Uterus (tissue), 4 donors: ENCODE results near the gene RECQL. TPM values are rescaled to one million over a fixed set of nuclear protein-coding genes. Genes with fewer than 3 reads are reported as not detected.

Experiments
- DNase-seq, 2 donors: peaks; one replicate each; pipeline ENCODE4 v3.0.0-alpha.2; 2019 to 2020
- H3K27ac ChIP-seq, 2 donors: fragments of 200-600 bp; sonication (generic); 1 replicate in 1 of 2; 2 replicates in 1 of 2; pipeline ENCODE4 v1.5.1; 2016 to 2018
- H3K27me3 ChIP-seq, 2 donors: fragments of 200-600 bp; sonication (generic); one replicate each; pipeline ENCODE4 v1.5.1; 2018 to 2019; ENCODE audit warnings: control low read depth in 1 of 2
- H3K36me3 ChIP-seq, 2 donors: fragments of 200-600 bp; sonication (generic); one replicate each; pipeline ENCODE4 v1.5.1; 2019; ENCODE audit warnings: control low read depth in 1 of 2
- H3K4me1 ChIP-seq, 2 donors: fragments of 200-600 bp; sonication (generic); one replicate each; pipeline ENCODE4 v1.5.1; 2018 to 2019; ENCODE audit warnings: control low read depth in 1 of 2
- H3K4me3 ChIP-seq, 2 donors: fragments of 200-600 bp; sonication (generic); 1 replicate in 1 of 2; 2 replicates in 1 of 2; pipeline ENCODE4 v1.5.1; 2018 to 2019; ENCODE audit warnings: mild to moderate bottlenecking in 1 of 2
- H3K9me3 ChIP-seq, 2 donors: fragments of 200-600 bp; sonication (generic); one replicate each; pipeline ENCODE4 v1.5.1; 2019; ENCODE audit warnings: control low read depth in 1 of 2
- POLR2A ChIP-seq, 2 donors: fragments of 450-650 bp; IDR thresholded peaks; one replicate each; pipeline ENCODE4 v1.6.1; 2016; ENCODE audit warnings: antibody characterized with exemption in 2 of 2, mild to moderate bottlenecking in 1 of 2, moderate library complexity in 1 of 2
- intact Hi-C: fragments of 100-400 bp; cut with DNase I; formaldehyde crosslinking; loops from one replicate; pipeline ENCODE4 v1.15.1; 2023; ENCODE audit warnings: low total_unique reads
- total RNA-seq, 4 donors: library from RNA; depleted of rRNA in 3 of 4; stranded (reverse); fragments of >200 nt in 3 of 4; gene quantifications; one replicate each; pipeline versions ENCODE4 v1.1.0 to v1.2.4, GENCODE V29; 2014 to 2023
- TF ChIP-seq, protein P1 (sequence below), 4 experiments: fragments of 200-600 bp in 2 of 4; fragments of 450-650 bp in 2 of 4; sonication (generic) in 2 of 4; IDR thresholded peaks; one replicate each; pipeline ENCODE4 v1.5.1; 2016 to 2019; ENCODE audit warnings: antibody characterized with exemption in 4 of 4, mild to moderate bottlenecking in 2 of 4, moderate library complexity in 1 of 4
- donor health status: DM: yes; HTN: yes; CAD: no.

RECQL gene
- total RNA-seq, 4 donors from 2014 or later, result 15.4 to 99.0 (median 24.3) TPM

DNA sequence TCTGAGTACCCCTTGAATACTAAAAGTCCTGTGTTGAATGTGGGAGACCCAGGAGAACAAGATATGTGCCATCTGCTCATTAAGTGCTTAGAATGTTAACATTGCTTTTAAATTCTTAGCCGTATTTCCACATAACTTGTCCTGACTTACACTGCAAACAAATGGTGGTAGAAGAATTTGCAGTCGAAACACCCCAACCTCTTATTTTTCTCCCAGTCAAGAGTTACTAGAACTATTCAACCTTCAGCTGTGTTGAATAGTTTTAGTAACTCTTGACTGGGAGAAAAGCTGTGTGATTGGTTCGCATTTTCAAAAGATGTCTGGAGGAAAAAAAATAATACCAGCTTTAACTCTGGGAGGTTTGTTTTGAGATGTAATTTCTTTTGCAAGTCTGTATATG, 17.0 kb upstream of the RECQL start:
- Histone ChIP-seq H3K36me3 (no peaks in the 10 kb centered on the region), H3K27me3 (no peaks in the 10 kb centered on the region), H3K4me3 (no peak overlapping the region), H3K4me1 (no peaks in the 10 kb centered on the region), H3K9me3 (no peaks in the 10 kb centered on the region), H3K27ac (no peak overlapping the region)
- no peak for DNase-seq
- TF ChIP-seq, protein P1, sequence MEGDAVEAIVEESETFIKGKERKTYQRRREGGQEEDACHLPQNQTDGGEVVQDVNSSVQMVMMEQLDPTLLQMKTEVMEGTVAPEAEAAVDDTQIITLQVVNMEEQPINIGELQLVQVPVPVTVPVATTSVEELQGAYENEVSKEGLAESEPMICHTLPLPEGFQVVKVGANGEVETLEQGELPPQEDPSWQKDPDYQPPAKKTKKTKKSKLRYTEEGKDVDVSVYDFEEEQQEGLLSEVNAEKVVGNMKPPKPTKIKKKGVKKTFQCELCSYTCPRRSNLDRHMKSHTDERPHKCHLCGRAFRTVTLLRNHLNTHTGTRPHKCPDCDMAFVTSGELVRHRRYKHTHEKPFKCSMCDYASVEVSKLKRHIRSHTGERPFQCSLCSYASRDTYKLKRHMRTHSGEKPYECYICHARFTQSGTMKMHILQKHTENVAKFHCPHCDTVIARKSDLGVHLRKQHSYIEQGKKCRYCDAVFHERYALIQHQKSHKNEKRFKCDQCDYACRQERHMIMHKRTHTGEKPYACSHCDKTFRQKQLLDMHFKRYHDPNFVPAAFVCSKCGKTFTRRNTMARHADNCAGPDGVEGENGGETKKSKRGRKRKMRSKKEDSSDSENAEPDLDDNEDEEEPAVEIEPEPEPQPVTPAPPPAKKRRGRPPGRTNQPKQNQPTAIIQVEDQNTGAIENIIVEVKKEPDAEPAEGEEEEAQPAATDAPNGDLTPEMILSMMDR (IDR thresholded peaks at IDR 0.05), result no peak
- no peak for TF ChIP-seq POLR2A (IDR thresholded peaks at IDR 0.05)
- intact Hi-C loops, result no loop called here

DNA sequence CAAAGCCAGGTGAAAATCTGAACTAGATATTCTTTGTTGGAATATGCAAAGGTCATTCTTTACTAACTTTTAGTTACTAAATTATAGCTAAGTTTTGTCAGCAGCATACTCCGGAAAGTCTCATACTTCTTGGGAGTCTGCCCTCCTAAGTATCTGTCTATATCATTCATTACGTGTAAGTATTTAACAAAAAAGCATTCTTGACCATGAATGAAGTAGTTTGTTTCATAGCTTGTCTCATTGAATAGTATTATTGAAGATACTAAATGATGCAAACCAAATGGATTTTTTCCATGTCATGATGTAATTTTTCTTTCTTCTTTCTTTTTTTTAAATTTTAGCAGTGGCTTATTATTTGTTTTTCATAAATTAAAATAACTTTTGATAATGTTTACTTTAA, 14.8 kb upstream of the RECQL start:
- Histone ChIP-seq H3K4me1 (no peaks in the 10 kb centered on the region), H3K27ac (no peak overlapping the region), H3K36me3 (no peaks in the 10 kb centered on the region), H3K27me3 (no peaks in the 10 kb centered on the region), H3K9me3 (no peaks in the 10 kb centered on the region), H3K4me3 (no peak overlapping the region)
- intact Hi-C loops, result no loop called here
- no peak for DNase-seq
- TF ChIP-seq, protein P1 (IDR thresholded peaks at IDR 0.05), result no peak
- TF ChIP-seq POLR2A (IDR thresholded peaks at IDR 0.05), result no peak

DNA sequence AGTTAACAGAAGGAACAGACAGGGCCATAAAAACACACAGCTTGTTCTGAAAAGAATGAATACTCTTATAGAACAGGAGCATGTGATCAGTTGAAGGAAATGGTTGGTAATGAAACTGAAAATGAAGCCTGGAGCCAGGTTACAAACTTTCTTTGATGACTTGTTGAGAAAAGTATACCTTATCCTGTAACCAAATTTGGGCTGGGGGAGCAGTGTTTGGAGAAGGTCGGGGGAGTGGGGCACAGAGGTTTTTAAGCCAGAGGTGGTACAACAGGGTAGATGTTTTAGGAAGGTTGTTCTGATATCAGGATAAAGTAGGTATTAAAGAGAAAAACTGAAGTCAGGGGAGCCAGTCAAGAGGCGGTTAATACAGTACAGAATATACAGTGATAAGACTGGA, 8.3 kb upstream of the RECQL start:
- Histone ChIP-seq H3K36me3 (no peaks in the 10 kb centered on the region), H3K27ac (no peak overlapping the region), H3K4me3 (no peak overlapping the region), H3K4me1 (no peaks in the 10 kb centered on the region), H3K27me3 (no peaks in the 10 kb centered on the region), H3K9me3 (no peaks in the 10 kb centered on the region)
- TF ChIP-seq, protein P1 (IDR thresholded peaks at IDR 0.05), result no peak
- TF ChIP-seq POLR2A (IDR thresholded peaks at IDR 0.05), result no peak
- no peak for DNase-seq
- intact Hi-C loops, result no loop called here

DNA sequence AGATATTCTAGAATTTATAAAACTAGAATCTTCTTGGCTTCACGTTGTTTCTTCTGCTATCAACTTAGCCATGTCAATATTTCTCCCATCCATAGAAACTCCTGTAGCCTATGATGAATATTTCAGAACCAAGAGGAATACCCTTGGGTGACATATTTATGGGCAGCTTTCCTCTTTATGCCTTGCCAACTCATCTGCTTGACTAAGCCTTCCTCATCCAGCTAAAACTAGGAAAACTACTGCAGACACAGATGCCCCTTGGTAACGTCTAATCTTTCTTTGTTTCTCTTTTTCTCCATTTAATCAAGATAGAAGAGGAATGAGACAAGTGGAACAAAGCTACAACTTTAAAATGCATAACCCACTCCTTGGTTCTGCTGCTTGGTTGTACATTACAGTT, 6.4 kb upstream of the RECQL start:
- intact Hi-C loops, result no loop called here
- Histone ChIP-seq H3K27me3 (no peaks in the 10 kb centered on the region), H3K36me3 (no peaks in the 10 kb centered on the region), H3K9me3 (no peaks in the 10 kb centered on the region), H3K4me1 (peaks cover 0 to 2% of the 10 kb centered on the region in 2 donors), H3K4me3 (no peak overlapping the region), H3K27ac (no peak overlapping the region)
- DNase-seq, result no peak
- TF ChIP-seq, protein P1 (IDR thresholded peaks at IDR 0.05), result no peak
- TF ChIP-seq POLR2A (IDR thresholded peaks at IDR 0.05), result no peak

DNA sequence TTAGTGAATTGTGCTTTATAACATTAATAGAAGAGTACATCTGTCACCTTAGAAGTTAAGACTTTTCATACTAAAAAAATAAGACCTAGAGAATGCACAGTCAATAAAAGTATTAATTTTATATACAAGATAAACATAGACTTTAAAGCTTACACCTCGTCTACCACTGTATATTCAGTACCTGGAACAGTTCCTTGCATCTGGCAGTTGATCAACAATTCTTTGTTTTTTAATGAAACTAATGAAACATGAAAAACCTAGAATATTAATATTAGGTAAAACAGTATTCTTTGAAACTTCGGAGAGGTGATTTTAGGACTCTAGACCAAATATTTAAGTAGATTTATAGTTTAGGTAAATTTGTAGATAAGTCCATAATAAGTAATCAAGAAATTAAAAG, 4.5 kb upstream of the RECQL start:
- TF ChIP-seq, protein P1 (IDR thresholded peaks at IDR 0.05), result no peak
- no peak for TF ChIP-seq POLR2A (IDR thresholded peaks at IDR 0.05)
- intact Hi-C loops, result no loop called here
- Histone ChIP-seq H3K27ac (no peak overlapping the region), H3K36me3 (no peaks in the 10 kb centered on the region), H3K27me3 (no peaks in the 10 kb centered on the region), H3K9me3 (no peaks in the 10 kb centered on the region), H3K4me1 (peaks cover 0 to 6% of the 10 kb centered on the region in 2 donors), H3K4me3 (no peak overlapping the region)
- DNase-seq, result no peak
